Gastroesophageal sphincter (tissue), 3 donors: ENCODE measurements around the gene SIAH2.

Source experiments
- EP300 ChIP-seq: sonication (generic); formaldehyde crosslinking; IDR thresholded peaks from one replicate; pipeline ENCODE4 v1.6.1; 2017; ENCODE audit warnings: antibody characterized with exemption, mild to moderate bottlenecking
- POLR2A ChIP-seq, 2 donors: fragments of 450-650 bp; IDR thresholded peaks; one replicate each; pipeline ENCODE4 v1.6.1; 2017; ENCODE audit warnings: antibody characterized with exemption in 2 of 2, mild to moderate bottlenecking in 2 of 2, moderate library complexity in 1 of 2
- TF ChIP-seq, protein P1 (sequence below), 4 experiments: fragments of 200-600 bp in 2 of 4; fragments of 450-650 bp in 2 of 4; sonication (generic) in 1 of 4; IDR thresholded peaks; one replicate each; pipeline ENCODE4 v1.5.1; 2017 to 2019; ENCODE audit warnings: antibody characterized with exemption in 4 of 4, mild to moderate bottlenecking in 2 of 4, moderate library complexity in 2 of 4

- no peak for TF ChIP-seq POLR2A (IDR thresholded peaks at IDR 0.05)
- TF ChIP-seq, protein P1, sequence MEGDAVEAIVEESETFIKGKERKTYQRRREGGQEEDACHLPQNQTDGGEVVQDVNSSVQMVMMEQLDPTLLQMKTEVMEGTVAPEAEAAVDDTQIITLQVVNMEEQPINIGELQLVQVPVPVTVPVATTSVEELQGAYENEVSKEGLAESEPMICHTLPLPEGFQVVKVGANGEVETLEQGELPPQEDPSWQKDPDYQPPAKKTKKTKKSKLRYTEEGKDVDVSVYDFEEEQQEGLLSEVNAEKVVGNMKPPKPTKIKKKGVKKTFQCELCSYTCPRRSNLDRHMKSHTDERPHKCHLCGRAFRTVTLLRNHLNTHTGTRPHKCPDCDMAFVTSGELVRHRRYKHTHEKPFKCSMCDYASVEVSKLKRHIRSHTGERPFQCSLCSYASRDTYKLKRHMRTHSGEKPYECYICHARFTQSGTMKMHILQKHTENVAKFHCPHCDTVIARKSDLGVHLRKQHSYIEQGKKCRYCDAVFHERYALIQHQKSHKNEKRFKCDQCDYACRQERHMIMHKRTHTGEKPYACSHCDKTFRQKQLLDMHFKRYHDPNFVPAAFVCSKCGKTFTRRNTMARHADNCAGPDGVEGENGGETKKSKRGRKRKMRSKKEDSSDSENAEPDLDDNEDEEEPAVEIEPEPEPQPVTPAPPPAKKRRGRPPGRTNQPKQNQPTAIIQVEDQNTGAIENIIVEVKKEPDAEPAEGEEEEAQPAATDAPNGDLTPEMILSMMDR (IDR thresholded peaks at IDR 0.05), result no peak
- no peak for TF ChIP-seq EP300
Observed at GRCh38 chr3:150729682-150730360, 33.1 kb downstream of the SIAH2 start.
